CD4-positive, alpha-beta memory T cell (primary cell): Measurements from ENCODE around the gene MLKL. TPM values are rescaled to one million over a fixed set of nuclear protein-coding genes. Genes with fewer than 3 reads are reported as not detected.
"Not testable (repeated sequence)": the region's sequence is repeated elsewhere in the genome, so short reads cannot be mapped to it uniquely, and the experiment has no call there.

ENCODE experiments used
- CTCF ChIA-PET: fragments of 350-600 bp; sonication (Branson Sonifier 250); formaldehyde crosslinking; loops from one replicate; lab custom pipeline; 2021; ENCODE audit warnings: inconsistent platforms; ENCODE audit not compliant: partially characterized antibody; lab: Charles Lee
- POLR2A ChIA-PET: fragments of 350-600 bp; sonication (Branson Sonifier 250); formaldehyde crosslinking; loops from one replicate; lab custom pipeline; 2021; ENCODE audit not compliant: partially characterized antibody; lab: Charles Lee
- DNase-seq, 5 donors: peaks; one replicate each; pipeline versions ENCODE4 v3.0.0 to v3.0.0-alpha.2; 2020 to 2022; ENCODE audit warnings: mixed read lengths in 1 of 5
- H3K27ac ChIP-seq: one replicate; pipeline ENCODE4 v1.7.0; 2013; ENCODE audit warnings: low read depth, low read length
- H3K27me3 ChIP-seq: 2 replicates; pipeline ENCODE4 v1.7.0; 2013; ENCODE audit warnings: mild to moderate bottlenecking, low read length, moderate library complexity; ENCODE audit not compliant: insufficient read depth
- H3K36me3 ChIP-seq: 2 replicates; pipeline ENCODE4 v1.7.0; 2013; ENCODE audit warnings: mild to moderate bottlenecking, low read length, moderate library complexity; ENCODE audit not compliant: insufficient read depth
- H3K4me1 ChIP-seq: 2 replicates; pipeline ENCODE4 v1.7.0; 2013; ENCODE audit warnings: mild to moderate bottlenecking, low read length, moderate library complexity; ENCODE audit not compliant: insufficient read depth
- H3K4me3 ChIP-seq, 2 donors: one replicate each; pipeline ENCODE4 v1.7.0; 2013; ENCODE audit warnings: low read length in 2 of 2, mild to moderate bottlenecking in 1 of 2
- H3K9me3 ChIP-seq, 2 donors: one replicate each; pipeline ENCODE4 v1.7.0; 2013; ENCODE audit warnings: low read length in 2 of 2, control low read depth in 1 of 2; ENCODE audit not compliant: control insufficient read depth in 1 of 2
- H3K27ac Mint-ChIP-seq, 7 donors: one replicate each; pipeline ENCODE4 v1.8.0; 2020 to 2021; ENCODE audit warnings: mixed read lengths in 7 of 7, mild to moderate bottlenecking in 6 of 7, inconsistent platforms in 3 of 7, moderate library complexity in 3 of 7
- H3K27me3 Mint-ChIP-seq, 2 donors: one replicate each; pipeline ENCODE4 v1.8.0; 2020 to 2021; ENCODE audit warnings: mixed read lengths in 2 of 2
- H3K36me3 Mint-ChIP-seq, 2 donors: one replicate each; pipeline ENCODE4 v1.8.0; 2020 to 2021; ENCODE audit warnings: mixed read lengths in 2 of 2, inconsistent platforms in 1 of 2, mild to moderate bottlenecking in 1 of 2
- H3K4me1 Mint-ChIP-seq, 4 donors: one replicate each; pipeline ENCODE4 v1.8.0; 2020 to 2021; ENCODE audit warnings: mixed read lengths in 4 of 4, mild to moderate bottlenecking in 1 of 4
- H3K4me3 Mint-ChIP-seq, 8 donors: one replicate each; pipeline ENCODE4 v1.8.0; 2020 to 2021; ENCODE audit warnings: mixed read lengths in 8 of 8, mild to moderate bottlenecking in 7 of 8, moderate library complexity in 6 of 8, inconsistent platforms in 3 of 8
- H3K9me3 Mint-ChIP-seq, 8 donors: one replicate each; pipeline ENCODE4 v1.8.0; 2020 to 2021; ENCODE audit warnings: mixed read lengths in 8 of 8, mild to moderate bottlenecking in 5 of 8, inconsistent platforms in 3 of 8, moderate library complexity in 1 of 8
- intact Hi-C: fragments of 100-400 bp; cut with micrococcal nuclease; formaldehyde crosslinking; loops from one replicate; pipeline ENCODE4 v1.15.1; 2023
- polyA plus RNA-seq, 2 donors: library from polyadenylated mRNA; unstranded; fragments of 300-500 nt; fragmentation: Illumina TruSeq; gene quantifications; one replicate each; pipeline ENCODE4 v1.2.3, GENCODE V29; 2021
- total RNA-seq, 2 experiments: library from RNA; stranded (reverse); gene quantifications; one replicate each; pipeline ENCODE4 v1.2.3, GENCODE V29; 2021

Gene MLKL
- total and polyA plus RNA-seq, 4 experiments from 2014 or later, result 12.5 to 40.6 (median 29.2) TPM

- Histone ChIP-seq H3K27me3 (no peaks in the 10 kb centered on the region), H3K4me1 (no peaks in the 10 kb centered on the region), H3K4me3 (no peak overlapping the region), H3K36me3 (peaks cover 32% of the 10 kb centered on the region), H3K27ac (no peak overlapping the region), H3K9me3 (no peaks in the 10 kb centered on the region)
- intact Hi-C loops, result no loop called here
- peaks cover 40 to 67% of the 10 kb centered on the region in 2 donors for H3K36me3 Mint-ChIP-seq
- H3K4me3 Mint-ChIP-seq, result no peak overlapping the region
- POLR2A ChIA-PET, result no interaction called here
- no peaks in the 10 kb centered on the region for H3K27me3 Mint-ChIP-seq
- H3K27ac Mint-ChIP-seq, result peak overlapping the region in 4 of 7 donors; percentile 33 to 79 (median 39)
- H3K4me1 Mint-ChIP-seq, result no peaks in the 10 kb centered on the region
- H3K9me3 Mint-ChIP-seq, result no peaks in the 10 kb centered on the region
- DNase-seq, result no peak
- CTCF ChIA-PET, result interaction anchor here (2.2 kb wide), 1 partner anchor 20 kb away, joined by 5 read pairs; the partner anchor contains the start of gene MLKL
Measured at GRCh38 chr16:74679983-74680382, 20.7 kb downstream of the MLKL start.

- Histone ChIP-seq H3K4me1 (no peaks in the 10 kb centered on the region), H3K36me3 (peaks cover 41% of the 10 kb centered on the region), H3K9me3 (no peaks in the 10 kb centered on the region), H3K27me3 (no peaks in the 10 kb centered on the region), H3K4me3 (no peak overlapping the region), H3K27ac (no peak overlapping the region)
- POLR2A ChIA-PET, result no interaction called here
- no peaks in the 10 kb centered on the region for H3K4me1 Mint-ChIP-seq
- peak overlapping the region in 1 of 7 donors; percentile 39 for H3K27ac Mint-ChIP-seq
- DNase-seq, result no peak
- peaks cover 43 to 74% of the 10 kb centered on the region in 2 donors for H3K36me3 Mint-ChIP-seq
- no peaks in the 10 kb centered on the region for H3K9me3 Mint-ChIP-seq
- no peak overlapping the region for H3K4me3 Mint-ChIP-seq
- intact Hi-C loops, result no loop called here
- CTCF ChIA-PET, result no interaction called here
- H3K27me3 Mint-ChIP-seq, result no peaks in the 10 kb centered on the region
Measured at GRCh38 chr16:74677868-74678267, 22.8 kb downstream of the MLKL start.

- Histone ChIP-seq H3K4me1 (no peaks in the 10 kb centered on the region), H3K36me3 (peaks cover 37% of the 10 kb centered on the region), H3K9me3 (no peaks in the 10 kb centered on the region), H3K4me3 (no peak overlapping the region), H3K27ac (no peak overlapping the region), H3K27me3 (no peaks in the 10 kb centered on the region)
- H3K27me3 Mint-ChIP-seq, result no peaks in the 10 kb centered on the region
- no peaks in the 10 kb centered on the region for H3K9me3 Mint-ChIP-seq
- H3K36me3 Mint-ChIP-seq, result peaks cover 46 to 59% of the 10 kb centered on the region in 2 donors
- no peak overlapping the region for H3K4me3 Mint-ChIP-seq
- DNase-seq, result no peak
- no peaks in the 10 kb centered on the region for H3K4me1 Mint-ChIP-seq
- ChIA-PET CTCF (no interaction called here), POLR2A (no interaction called here)
- intact Hi-C loops, result no loop called here
- H3K27ac Mint-ChIP-seq, result no peak overlapping the region
Measured at GRCh38 chr16:74673876-74674275, 26.8 kb downstream of the MLKL start.

DNA sequence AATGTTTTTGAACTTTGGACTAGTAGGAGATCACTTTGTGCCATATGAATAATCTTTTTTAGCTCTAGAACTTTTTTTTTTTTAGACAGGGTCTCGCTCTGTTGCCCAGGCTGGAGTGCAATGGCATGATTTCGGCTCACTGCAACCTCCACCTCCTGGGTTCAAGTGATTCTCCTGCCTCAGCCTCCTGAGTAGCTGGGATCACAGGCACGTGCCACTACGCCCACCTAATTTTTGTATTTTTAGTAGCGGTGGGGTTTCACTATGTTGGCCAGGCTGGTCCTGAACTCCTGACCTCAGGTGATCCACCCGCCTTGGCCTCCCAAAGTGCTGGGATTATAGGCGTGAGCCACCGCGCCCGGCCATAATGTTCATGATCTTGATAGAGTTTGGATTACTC, 31.8 kb downstream of the MLKL start:
- DNase-seq, H3K27me3 Mint-ChIP-seq, H3K27me3 ChIP-seq, H3K4me3 ChIP-seq, H3K9me3 ChIP-seq, H3K27ac ChIP-seq, H3K9me3 Mint-ChIP-seq: not testable (repeated sequence)
- Histone ChIP-seq H3K36me3 (peaks cover 28% of the 10 kb centered on the region), H3K4me1 (peaks cover 22% of the 10 kb centered on the region)
- peak overlapping the region in 1 of 7 donors; percentile 98 for H3K27ac Mint-ChIP-seq
- POLR2A ChIA-PET, result interaction anchor here (5.6 kb wide), 1 partner anchor 31 kb away, joined by 54 read pairs; the partner anchor contains the start of gene MLKL
- H3K4me1 Mint-ChIP-seq, result peaks cover 5 to 29% (median 21%) of the 10 kb centered on the region in 4 donors
- intact Hi-C loops, result loop anchor here (5.0 kb wide), 1 partner anchor 372 kb away; the partner anchor contains the start of gene PSMD7
- peaks cover 23 to 33% of the 10 kb centered on the region in 2 donors for H3K36me3 Mint-ChIP-seq
- CTCF ChIA-PET, result interaction anchor here (0.6 to 3.0 kb wide), 2 partner anchors 12 to 32 kb away, joined by 3 to 15 read pairs; no protein-coding TSS in a partner anchor
- H3K4me3 Mint-ChIP-seq, result peak overlapping the region in 1 of 8 donors; percentile 62

- peak overlapping the region; percentile 43 to 46 for H3K4me3 ChIP-seq
- ChIA-PET POLR2A (interaction anchor here (0.6 to 5.6 kb wide), 14 partner anchors 11 to 980 kb away, joined by 3 to 54 read pairs (median 6); partner anchors contain the start of genes GLG1, KARS1, MLKL and PSMD7), CTCF (interaction anchor here (0.7 to 3.0 kb wide), 10 partner anchors 10 to 798 kb away, joined by 3 to 15 read pairs (median 4); partner anchors contain the start of gene MLKL)
- no peaks in the 10 kb centered on the region for H3K9me3 ChIP-seq
- H3K4me3 Mint-ChIP-seq, result peak overlapping the region; percentile 91 to 100 (median 96)
- H3K27me3 Mint-ChIP-seq, result no peaks in the 10 kb centered on the region
- H3K4me1 ChIP-seq, result peaks cover 26% of the 10 kb centered on the region
- H3K36me3 Mint-ChIP-seq, result peaks cover 28 to 33% of the 10 kb centered on the region in 2 donors
- intact Hi-C loops, result loop anchor here (1.0 to 5.0 kb wide), 5 partner anchors 34 to 982 kb away; partner anchors contain the start of genes GLG1 and PSMD7
- H3K4me1 Mint-ChIP-seq, result peaks cover 14 to 45% (median 34%) of the 10 kb centered on the region in 4 donors
- H3K36me3 ChIP-seq, result peaks cover 27% of the 10 kb centered on the region
- H3K9me3 Mint-ChIP-seq, result peaks cover 0 to 3% (median 0%) of the 10 kb centered on the region in 8 donors
- peak overlapping the region; percentile 19 to 98 (median 93) for H3K27ac Mint-ChIP-seq
- DNase-seq, result peak in 2 of 5 donors; percentile 16
- H3K27me3 ChIP-seq, result no peaks in the 10 kb centered on the region
- no peak overlapping the region for H3K27ac ChIP-seq
Measured at GRCh38 chr16:74667255-74667700, 33.4 kb downstream of the MLKL start.

DNA sequence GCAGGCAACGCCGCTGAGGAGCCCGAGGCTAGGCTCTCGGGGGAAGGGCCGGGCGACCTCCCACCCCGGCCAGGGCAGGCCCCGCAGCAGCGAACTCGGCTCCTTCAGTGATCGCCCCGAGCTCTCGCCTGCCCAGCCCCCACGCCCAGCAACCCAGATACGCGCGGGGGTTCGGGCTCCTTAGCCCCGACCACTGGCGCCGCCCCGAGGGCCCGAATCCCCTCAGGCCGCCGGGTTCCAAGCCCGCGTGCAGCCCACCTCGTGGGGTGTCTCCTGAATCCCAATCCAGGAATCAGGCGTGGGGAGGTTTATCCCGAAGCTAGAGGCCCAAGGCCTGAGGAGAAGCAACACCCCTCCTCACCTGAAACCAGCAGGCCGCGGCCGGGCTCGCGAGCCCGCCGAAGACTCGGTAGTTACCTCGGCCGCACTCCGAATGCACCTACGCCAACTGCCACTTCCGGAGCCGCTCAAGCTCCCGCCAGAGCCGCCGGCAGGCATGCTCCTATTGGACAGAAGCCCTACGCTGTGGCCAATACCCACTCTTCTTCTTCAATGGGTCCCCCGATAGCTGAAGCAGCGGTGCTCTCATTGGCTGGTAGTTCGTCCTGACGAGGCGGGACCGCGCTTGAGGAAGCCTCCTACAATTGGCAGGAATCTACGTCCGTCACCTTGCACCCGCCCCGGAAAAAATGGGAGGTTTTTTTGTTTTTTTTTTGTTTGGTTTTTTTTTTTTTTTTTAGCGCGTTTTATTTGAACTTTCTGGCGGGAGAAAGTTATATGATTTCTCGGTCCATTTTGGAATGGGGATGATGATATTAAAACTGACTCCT, 34.0 kb downstream of the MLKL start, which contains the start of gene RFWD3:
Gene RFWD3 (minus strand): TSS at position 453 of the 830 bp plus-strand sequence. CDS start 5,428 bp downstream, outside the sequence.
- H3K27me3 Mint-ChIP-seq, result no peaks in the 10 kb centered on the region
- Histone ChIP-seq H3K36me3 (peaks cover 21% of the 10 kb centered on the region), H3K27ac (peak within 1 kb of the TSS; percentile 89), H3K4me3 (peak within 1 kb of the TSS; percentile 73 to 96), H3K4me1 (peaks cover 33% of the 10 kb centered on the region), H3K27me3 (no peaks in the 10 kb centered on the region), H3K9me3 (no peaks in the 10 kb centered on the region)
- peak; percentile 95 to 99 (median 98) for DNase-seq
- H3K4me1 Mint-ChIP-seq, result peaks cover 20 to 52% (median 38%) of the 10 kb centered on the region in 4 donors
- H3K4me3 Mint-ChIP-seq, result peak within 1 kb of the TSS; percentile 91 to 100 (median 96)
- peaks cover 24 to 32% of the 10 kb centered on the region in 2 donors for H3K36me3 Mint-ChIP-seq
- CTCF ChIA-PET, result interaction anchor here (0.7 to 3.0 kb wide), 11 partner anchors 9 to 799 kb away, joined by 3 to 15 read pairs (median 4); partner anchors contain the start of gene MLKL
- POLR2A ChIA-PET, result interaction anchor here (0.9 to 5.6 kb wide), 14 partner anchors 10 to 981 kb away, joined by 3 to 54 read pairs (median 6); partner anchors contain the start of genes ADAT1, GLG1, KARS1 and MLKL
- H3K27ac Mint-ChIP-seq, result peak within 1 kb of the TSS; percentile 91 to 98 (median 96)
- H3K9me3 Mint-ChIP-seq, result peaks cover 0 to 3% (median 0%) of the 10 kb centered on the region in 8 donors
- intact Hi-C loops, result loop anchor here (1.0 to 5.0 kb wide), 5 partner anchors 35 to 982 kb away; partner anchors contain the start of genes GLG1 and PSMD7
